Stimulated activated CD4-positive, alpha-beta T cell treated with anti-CD3 and anti-CD28 coated beads, Interleukin-1b, Interleukin-23, amount 100 ng/mL, for 24 hours (primary cell): ENCODE measurements around the gene UNC79.

Source experiments
- DNase-seq, 4 experiments: peaks; one replicate each; pipeline ENCODE4 v3.0.0-alpha.2; 2020; ENCODE audit warnings: low read depth in 4 of 4, low spot score in 1 of 4

UNC79 gene

DNA sequence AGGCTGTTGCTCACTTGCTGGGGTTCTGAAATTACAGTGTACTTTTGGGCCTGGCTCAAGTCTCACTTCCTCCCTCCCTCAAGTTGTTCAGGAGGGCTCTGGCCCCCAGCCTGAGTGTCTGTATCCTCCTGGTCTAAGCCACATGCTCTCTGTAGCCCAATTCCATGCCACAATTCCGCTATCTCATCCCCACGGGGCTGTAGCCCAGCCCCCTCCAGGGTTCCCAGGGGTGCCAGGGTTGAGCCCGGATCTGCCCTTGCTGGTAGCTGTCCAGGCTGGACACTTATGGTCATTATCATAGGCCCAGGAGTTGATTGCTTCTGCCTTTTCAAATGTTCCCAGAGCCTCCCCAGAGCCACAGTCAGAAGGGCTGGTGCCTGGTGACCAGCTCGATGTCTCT, 292.3 kb downstream of the UNC79 start:
- no peak for DNase-seq

DNA sequence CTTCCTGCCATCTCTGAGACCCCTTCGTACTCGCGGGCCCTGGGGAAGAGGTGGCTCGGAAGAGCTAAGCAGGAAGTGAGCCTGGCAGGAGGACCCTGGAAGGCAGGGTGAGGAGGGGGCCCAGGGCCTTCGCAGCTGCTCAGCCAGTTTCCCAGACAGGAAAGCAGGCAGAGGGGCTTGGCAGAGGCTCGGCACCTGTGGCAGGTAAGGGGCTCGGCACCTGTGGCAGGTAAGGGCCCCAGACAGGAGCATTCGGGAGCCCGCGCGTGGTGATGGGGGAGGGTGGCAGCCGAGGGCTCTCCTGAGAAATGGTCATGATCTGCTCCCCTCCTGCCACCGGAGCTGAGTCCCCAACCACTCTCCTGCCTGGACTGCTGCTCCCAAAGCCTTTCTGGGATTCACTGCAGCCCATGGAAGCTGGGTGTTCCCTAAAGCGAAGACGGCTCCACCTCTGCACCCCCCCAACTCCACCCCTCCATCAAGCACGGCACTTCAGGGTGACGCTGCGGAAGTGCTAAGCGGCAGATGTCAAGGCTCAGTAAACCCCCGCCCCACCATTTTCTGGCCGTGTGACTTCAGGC, 294.4 kb downstream of the UNC79 start:
- DNase-seq = no peak

DNA sequence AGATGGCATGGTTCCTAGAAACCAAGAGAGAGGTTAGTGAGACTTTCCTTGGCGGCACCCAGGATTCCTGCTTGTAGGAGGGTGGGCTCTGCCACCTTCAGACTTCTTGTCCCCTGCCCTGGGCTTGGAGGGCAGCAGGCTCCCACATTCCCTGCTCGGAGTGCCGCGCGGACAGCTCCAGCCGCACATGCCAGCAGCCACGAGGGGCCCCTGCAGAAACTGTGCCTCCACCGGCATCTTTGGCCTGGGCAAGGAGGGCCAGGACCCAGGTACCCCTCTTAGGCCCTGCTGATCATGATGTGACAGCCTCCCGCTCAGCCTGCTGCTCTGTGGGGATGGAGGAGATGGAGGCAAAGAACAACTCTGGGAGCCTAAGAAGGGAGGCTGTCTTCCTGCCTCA, 295.3 kb downstream of the UNC79 start:
- no peak for DNase-seq

DNA sequence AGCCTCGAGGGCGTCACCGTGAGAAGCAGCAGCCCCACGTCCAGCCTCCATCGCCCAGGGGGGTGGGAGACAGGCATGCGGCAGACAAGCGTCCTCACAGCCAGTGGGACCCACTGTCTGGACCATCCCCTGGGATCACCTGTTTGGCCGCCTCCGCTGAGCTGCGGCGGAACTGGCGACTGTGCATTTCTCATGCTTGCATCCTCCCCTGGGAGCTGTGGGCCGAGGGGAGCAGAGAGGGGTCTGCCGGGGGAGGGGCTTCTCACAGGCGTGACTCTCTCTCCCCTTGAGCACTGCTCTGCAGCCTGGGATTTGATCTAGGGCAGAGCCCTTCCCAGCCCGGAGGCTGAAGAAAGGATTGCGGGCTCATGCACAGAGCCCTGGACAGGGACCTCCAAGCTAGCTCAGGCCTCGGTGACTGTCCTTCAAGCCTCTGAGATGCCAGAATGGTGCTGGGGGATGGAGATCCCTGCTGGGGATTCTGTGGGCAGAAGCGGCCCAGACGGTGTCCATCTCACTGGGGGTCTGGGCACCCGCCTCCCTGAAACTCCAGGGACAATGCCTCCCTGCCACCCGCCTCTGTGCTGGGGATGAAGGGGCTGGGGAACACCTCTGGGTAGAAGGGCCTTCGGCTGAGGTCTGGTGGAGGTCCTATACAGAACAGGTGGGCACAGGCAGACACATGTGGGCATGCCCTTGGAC, 296.5 kb downstream of the UNC79 start:
- no peak for DNase-seq

DNA sequence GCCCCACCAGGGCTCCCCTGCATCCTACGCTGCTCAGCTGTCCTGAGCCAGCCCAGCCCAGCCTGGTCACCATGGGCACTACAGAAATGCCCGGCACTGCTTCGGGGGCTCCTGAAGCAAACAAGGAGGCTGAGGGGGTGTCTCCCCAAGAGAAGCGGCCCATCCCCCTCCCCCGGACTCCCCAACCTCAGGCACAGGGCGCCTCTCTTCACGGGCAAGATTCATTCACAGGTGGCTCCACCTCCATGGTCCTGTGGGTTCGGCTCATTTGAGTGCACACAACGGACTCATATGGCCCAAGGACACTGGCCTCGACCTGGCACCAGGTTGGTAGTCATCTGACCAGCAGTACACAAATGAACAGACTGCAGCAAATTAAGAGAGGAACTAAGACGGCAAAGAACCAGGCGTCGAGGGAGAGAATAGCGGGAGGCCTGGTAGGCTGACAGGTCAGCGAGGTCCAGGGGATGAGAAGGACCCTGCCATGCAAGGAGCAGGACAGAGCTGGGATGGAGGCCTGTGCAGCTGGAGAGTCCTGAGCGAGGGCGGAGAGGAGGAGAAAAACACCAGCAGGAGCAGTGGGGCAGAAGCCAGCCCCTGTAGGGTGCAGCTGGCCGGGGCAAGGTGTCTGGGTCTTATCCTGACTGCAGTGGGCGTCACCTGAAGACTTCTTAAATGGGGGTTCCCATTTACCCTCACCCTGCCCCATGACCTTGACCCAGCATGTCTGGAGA, 297.3 kb downstream of the UNC79 start:
- no peak for DNase-seq

DNA sequence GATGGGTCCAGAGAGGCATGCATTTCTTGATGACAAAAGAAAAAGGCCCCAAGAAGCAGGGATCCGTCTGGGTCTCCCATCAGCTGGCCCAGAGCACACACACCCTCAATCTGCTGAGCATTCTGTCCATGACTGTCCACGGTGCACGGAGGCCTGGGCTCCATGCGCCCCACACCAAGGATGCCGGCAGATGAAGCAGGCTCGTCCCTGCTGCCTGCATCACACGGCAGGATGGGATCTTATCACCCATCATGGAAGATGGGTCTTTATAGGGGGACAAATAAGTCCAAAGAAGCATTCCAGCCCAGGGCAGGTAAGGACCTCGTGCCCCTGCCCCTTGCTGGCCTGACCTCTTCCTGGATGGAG, 297.9 kb downstream of the UNC79 start:
- no peak for DNase-seq

DNA sequence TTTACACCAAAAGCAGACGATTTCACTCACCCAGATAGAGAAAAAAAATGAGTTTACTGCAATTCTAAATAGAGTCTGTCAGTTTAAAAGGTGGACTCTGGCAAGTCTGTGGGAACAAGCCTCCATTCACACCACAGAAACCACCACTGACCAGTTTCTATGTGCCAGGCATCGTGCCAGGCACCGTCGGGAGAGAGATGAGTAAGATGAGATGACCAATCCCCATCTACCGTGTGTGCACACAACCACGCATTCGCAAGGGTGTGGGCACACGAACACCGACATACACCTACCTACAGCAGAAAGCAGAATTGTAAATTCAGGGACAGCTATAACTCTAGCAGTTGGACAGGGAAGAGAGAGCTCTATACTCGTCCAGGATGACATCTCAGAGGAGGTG, 299.3 kb downstream of the UNC79 start:
- no peak for DNase-seq

DNA sequence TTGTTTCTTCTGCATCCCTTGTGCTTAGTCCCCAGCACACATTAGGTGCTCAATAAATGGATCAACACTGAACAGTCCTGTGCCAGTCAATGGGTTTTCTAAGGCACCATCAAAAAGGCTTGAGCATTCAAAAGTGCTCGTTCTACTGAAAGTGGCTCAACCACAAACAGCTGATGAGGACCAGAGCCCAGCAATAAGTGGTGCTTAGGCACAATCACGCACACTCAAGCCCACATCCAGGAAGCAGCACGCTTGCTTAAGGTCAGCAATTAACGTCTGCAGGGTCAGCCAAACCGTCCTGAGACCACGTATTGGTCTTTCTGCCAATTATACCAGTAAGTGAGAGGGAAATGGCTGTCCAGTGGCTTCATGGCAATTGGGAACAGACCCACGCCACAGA, 301.0 kb downstream of the UNC79 start:
- no peak for DNase-seq

DNA sequence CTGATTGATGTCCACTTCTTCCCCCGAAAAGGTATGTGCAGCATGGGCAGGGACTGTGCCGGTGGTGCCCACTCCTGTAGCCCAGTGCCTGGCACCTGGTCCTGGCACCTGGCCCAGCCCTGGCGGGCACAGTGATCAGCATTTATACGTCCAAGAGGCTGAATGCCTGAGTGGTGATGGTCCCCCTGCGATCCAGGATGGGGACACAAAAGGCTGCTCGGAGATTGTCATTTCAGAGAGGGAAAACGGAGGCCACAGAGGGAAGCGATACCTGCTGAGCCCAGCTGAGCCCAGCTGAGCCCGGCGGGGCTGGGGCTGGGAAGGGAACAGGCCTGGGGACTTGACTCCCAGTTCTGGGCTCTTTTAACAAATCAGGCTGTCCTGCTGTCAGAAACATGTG, 301.8 kb downstream of the UNC79 start:
- no peak for DNase-seq

DNA sequence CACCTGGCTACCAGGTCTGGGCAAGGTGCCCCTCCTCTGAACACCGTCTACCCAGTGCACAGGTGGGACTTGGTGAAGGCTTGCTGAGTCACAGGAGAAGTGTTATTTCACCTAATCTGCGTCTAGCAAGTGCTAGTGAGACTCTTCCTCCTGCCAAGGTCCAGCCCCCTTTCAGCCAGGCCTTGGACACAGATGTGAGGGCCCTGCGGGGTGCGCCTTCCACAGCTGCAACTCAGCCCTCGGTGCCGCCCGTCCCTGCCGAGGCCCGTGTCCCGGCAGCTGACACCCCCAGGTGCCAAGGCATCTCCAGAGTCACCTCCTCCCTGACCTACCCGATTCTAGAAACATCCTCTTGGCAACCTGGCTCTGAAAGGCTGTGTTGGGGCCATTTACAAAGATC, 302.5 kb downstream of the UNC79 start:
- no peak for DNase-seq

DNA sequence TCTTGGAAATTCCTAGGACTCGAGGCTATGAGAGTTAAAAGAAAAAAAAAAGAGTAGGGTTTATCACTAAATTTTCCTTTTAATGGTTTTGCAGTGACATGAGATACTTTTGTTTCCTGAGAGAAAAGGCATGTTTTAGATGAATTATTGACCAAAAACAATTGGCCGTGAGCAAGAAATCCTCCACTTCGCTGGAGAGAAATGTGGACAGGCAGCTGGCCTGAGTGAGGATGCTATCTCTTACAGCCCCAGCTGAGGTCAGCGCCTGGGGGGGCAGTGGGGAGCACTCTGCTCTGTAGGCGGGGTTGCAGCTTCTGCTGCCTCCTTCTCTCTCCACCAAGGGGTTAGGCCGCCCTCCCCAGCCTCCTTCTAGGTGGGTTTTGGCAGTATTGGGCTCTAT, 302.9 kb downstream of the UNC79 start:
- DNase-seq = no peak

DNA sequence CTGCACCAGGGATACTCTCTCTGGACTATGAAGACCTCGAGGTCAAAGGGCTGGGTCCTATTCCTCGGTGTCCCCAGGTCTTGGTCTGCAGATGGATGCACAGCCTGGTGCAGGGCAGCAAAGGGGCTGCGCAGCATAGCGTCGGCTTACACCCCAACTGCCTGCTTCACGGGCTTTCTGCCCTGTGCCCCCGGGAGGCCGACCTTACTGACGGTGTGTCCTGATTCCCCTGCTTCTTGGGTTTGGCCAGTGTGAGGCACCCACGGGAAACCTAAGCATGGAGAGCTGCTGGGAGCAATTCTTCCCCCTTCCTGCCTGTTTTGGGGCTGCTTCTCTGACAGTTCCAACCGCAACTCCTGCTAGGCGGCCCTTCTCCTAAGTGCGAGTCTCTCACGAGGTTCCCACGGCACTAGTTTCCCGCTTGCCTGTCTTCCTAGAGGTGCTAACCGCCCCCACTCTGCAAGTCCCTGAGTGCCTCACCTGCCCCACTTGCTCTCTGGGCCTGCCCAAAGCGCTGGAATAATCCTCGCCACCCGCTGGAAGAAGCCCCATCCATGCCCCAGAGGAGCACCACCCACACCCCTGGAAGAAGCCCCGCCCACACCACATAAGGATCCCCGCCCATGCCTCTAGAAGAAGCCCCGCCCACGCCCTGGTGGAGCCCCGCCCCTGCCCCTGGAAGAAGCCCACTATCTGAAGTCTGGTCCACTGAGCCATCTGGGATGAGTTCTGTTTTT, 303.5 kb downstream of the UNC79 start:
- no peak for DNase-seq

DNA sequence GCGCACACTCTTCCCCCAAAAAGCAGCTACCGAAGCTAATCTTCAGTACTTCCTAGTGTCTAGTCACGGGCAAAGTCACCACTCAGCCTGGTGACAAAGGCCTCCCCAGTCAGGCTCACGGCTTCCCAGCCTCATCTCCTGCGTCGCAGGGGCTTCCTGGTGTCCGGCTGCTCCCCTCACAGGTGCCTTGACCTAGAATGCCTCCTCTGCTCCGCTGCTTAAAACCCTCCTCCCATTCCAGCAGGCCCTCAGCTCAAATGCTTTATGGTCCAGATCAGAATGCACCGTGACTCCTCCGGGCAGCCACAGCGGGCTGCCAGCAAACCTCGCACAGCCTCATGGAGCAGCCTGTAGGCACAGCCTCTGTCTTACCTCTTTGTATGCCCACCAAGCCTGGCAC, 304.5 kb downstream of the UNC79 start:
- no peak for DNase-seq

DNA sequence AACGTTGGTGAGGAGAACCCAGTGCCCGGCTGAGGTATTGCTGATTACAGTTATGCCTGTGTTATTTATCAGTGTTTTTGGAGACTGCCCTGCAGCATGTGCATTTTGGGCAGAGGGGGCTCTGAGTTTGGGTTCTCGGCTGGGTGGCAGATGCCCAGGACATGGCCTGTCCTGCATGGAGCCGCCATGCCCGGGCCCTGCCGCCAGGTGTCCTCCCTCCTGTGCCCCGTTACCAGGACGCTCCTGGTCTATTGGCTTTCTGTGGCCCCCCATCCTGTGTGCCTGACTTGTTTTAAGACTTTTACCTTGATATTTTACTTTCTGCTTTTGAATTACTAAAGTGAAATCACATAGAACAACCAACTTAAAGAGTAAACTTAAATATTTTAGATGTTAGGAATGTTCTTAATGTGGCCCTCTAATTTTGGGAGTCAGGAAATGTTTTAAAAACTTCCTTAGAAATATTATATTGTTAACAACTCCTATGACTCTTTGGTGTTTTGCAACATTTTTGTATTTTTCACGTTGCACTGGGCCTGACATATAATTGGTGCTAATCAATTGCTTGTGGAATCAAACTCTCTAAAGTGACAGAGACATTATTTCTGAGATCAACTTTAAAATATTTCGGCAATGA, 305.8 kb downstream of the UNC79 start:
- DNase-seq = no peak

DNA sequence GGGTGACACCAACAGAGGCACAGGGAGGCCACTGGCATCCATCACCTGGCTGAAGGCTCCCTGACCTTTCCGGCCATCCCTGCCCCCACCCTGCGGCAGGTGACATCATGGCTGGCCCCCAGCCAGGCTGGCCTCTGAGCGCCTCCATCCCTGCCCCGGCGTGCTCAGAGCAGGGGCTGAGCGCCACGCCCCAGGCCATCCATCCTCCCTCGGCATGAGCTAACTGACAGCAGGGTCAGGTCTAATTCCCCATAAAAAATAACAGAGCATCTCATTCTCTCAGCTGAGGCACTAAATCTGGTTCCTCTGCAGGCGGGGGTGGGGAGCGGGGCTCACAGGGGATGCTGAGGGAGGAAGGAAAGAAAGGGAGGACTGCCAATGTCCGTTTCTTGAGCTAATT, 306.9 kb downstream of the UNC79 start:
- no peak for DNase-seq

DNA sequence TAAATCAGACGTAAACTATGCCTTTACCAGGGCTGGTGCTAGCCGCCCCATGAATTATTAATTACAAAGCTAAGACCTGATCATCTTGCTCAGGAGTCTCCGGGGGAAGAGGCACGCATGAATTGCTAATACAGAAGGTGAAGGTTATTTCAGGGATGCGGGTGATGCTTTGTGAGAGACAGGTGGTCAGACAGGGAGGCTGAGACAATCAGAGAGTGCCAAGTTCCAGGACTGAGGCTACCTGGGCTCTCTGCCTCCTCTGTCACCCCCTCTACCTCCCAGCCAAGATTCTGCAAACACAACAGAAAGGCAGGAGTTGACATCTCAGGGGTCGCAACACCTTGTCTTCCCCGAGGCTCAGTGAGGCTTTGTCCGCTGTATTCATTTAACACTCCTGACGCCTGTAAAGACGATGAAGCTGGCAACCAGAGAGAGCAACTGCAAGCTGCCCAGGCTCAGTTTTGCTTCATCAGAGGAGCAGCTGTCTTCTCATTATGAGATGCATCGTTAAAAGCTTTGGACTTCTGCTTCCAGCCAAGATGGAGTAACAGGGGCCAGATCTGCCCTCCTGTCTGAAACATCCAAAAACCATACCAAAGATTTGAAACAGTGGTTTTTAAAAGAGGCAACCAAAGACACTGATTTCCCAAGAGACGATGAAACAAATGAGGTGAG, 311.0 kb downstream of the UNC79 start:
- no peak for DNase-seq

DNA sequence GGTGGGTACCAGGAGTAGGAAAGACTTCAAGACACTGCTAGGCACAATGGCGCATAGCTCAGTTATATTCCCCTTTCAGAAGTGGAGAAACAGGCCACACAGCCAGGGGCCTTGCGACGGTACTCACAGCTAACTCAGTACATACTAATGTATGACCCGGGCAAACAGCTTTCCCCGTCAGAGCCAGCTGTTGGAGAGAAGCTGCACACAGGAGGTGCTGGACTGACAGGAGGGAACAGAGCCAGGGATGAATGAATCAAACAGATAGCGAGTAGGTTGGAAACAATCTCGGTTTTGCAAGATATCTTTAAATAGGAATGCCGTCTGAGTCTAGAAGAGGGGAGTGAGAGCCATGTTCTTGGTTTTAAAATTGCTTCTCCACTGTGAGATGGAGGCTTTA, 312.0 kb downstream of the UNC79 start:
- DNase-seq = no peak

DNA sequence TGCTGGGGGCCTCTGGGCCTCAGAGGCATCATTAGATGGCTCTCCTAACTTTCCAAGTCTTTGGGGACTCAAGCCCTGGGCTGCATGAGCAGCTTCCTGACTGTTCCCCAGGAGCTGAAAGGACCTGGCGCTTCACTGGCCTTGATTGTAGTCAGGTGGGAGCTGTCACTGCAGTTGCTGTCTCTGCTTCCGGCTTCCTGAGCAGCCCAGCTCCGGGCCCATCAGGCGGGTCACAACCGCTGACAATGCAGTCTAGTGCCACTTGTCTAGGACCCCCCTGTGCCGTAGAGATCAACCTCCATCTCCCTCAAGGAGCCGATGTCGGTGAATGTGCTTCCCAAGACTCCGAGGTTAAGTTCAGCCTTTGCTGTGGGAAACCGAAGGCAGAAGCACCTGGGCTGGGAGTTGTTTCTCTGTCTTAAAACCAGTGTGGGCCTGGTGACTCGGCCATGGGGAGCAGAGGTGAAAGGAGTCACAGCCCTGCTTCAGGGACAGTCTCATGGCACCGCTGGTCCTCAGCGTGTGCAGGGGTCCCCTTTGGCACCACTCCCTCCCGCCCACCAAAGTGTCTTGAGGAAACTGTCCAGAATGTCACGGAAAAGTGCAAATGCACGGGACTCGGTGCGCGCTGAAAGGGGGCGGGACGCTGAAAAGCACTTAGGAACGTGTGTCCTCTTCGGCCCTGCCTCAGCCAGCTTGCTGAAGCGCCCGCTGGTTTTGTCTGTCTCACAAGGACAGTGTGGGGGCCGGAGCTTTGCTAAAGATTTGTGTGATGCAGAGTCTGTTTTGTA, 312.7 kb downstream of the UNC79 start:
- no peak for DNase-seq

DNA sequence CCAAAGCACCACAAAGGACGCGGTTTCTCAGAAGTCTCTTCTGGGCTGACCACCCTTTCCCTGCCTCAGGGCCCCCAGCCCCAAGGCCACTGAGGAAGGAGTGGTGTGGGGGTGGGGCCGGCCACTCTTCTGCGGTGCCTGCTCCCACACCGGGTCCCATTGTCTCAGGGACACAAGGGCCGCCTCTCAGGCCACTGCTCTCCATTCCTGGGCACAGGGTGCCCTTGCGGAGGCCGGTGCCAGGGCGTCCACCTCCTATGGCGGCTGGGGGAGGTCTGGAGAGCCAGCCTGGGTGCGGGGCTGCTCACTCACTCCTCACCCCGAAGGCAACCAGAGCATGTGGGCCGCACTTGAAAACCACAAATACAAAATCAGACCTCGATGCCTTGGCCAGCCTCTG, 313.4 kb downstream of the UNC79 start:
- DNase-seq = no peak

DNA sequence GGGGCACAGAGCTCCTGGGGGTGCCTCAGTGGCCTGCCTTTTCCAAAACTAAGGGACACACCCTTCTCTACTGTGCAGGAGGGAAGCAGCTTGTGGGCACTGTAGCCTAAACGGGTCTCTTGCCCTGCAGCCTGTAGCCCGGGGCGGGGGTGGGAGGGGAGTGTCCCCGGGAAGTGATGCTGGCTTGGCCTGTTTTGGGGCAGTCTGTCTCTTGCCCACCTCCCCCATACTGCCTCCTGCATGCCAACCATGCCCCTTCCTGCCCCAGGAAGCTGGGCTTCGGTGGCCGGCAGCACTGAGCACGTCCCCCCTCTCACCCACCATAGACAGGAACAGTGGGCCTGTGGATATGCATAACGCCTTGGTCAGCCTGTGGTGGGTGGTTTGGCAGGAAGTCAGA, 314.1 kb downstream of the UNC79 start:
- DNase-seq = no peak
